GM23248 (cell line): ENCODE data around the gene ZNF286A.
"Not testable (repeated sequence)": the region's sequence is repeated elsewhere in the genome, so short reads cannot be mapped to it uniquely, and the experiment has no call there.

Source experiments
- EZH2 ChIP-seq: fragments of 200-600 bp; sonication (generic); IDR thresholded peaks from 2 replicates; pipeline ENCODE4 v1.6.1; 2018; ENCODE audit warnings: antibody characterized with exemption, mild to moderate bottlenecking; ENCODE audit not compliant: insufficient read depth, poor library complexity, severe bottlenecking
- EZH2phosphoT487 ChIP-seq: fragments of 200-600 bp; sonication (generic); IDR thresholded peaks from 2 replicates; pipeline ENCODE4 v1.6.1; 2018; ENCODE audit warnings: antibody characterized with exemption, moderate library complexity, mild to moderate bottlenecking, low read depth; ENCODE audit not compliant: insufficient read depth

DNA sequence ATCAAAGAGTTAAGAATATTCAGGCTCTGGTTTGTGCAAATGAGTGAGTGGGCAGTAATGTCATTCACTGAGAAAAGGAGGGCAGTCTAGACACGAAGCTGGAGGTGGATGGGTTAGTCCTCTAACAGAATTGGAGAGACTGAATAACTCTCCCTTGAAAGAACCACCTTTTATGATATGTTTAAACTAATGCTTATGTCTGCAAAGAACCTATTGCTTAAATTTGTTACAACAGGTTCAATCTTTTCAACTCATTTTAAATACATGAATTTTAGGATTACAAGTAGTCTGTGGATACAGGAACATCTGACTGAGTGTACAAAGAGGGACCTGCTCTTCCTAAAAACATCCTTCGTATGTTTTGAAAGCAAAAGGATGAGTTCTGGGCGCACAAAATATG, 585 bp upstream of the ZNF286A start:
- TF ChIP-seq EZH2, EZH2phosphoT487: not testable (repeated sequence)
